K562 (cell line): Measurements from ENCODE around the gene SRPK3. TPM values are rescaled to one million over a fixed set of nuclear protein-coding genes. Genes with fewer than 3 reads are reported as not detected.

Experiments used
- BRD4 ChIP-seq: fragments of 200-600 bp; sonication (generic); IDR thresholded peaks from 2 replicates; pipeline ENCODE4 v1.6.1; 2017; ENCODE audit warnings: inconsistent platforms
- CBX2 ChIP-seq: fragments of 200-600 bp; sonication (generic); IDR thresholded peaks from one replicate; pipeline ENCODE4 v1.6.1; 2012; ENCODE audit warnings: mild to moderate bottlenecking, low read length, inconsistent platforms; ENCODE audit not compliant: insufficient read depth, poor library complexity, severe bottlenecking
- CREB1 ChIP-seq, 2 experiments: sonication (generic) in 1 of 2; formaldehyde crosslinking in 1 of 2; IDR thresholded peaks; 2 replicates each; pipeline versions ENCODE4 v1.6.1 to v1.8.0; 2012 to 2022; ENCODE audit warnings: inconsistent platforms in 1 of 2, mild to moderate bottlenecking in 1 of 2, missing genetic modification reagents in 1 of 2, moderate library complexity in 1 of 2
- DACH1 ChIP-seq: fragments of 450-650 bp; IDR thresholded peaks from 2 replicates; pipeline ENCODE4 v1.6.1; 2018; ENCODE audit not compliant: partially characterized antibody
- GATAD2B ChIP-seq: fragments of 450-650 bp; IDR thresholded peaks from 2 replicates; pipeline ENCODE4 v1.6.1; 2017; ENCODE audit warnings: mild to moderate bottlenecking, borderline replicate concordance
- HNRNPK ChIP-seq: fragments of 200-400 bp; formaldehyde crosslinking; IDR thresholded peaks from one replicate; pipeline ENCODE4 v1.6.1; 2018; ENCODE audit warnings: mild to moderate bottlenecking, low read depth, low read length; ENCODE audit not compliant: poor library complexity, severe bottlenecking
- HOMEZ ChIP-seq: fragments of 250-450 bp; sonication (Bioruptor Pico); IDR thresholded peaks from 2 replicates; pipeline ENCODE4 v1.4.0; 2020; ENCODE audit warnings: mild to moderate bottlenecking, moderate library complexity
- MLX ChIP-seq, 2 experiments: fragments of 450-650 bp in 1 of 2; sonication (generic) in 1 of 2; formaldehyde crosslinking; conservative IDR thresholded peaks; 2 replicates each; pipeline versions ENCODE4 v1.4.0 to v1.8.1; 2020 to 2022; ENCODE audit warnings: mild to moderate bottlenecking in 1 of 2, missing genetic modification reagents in 1 of 2
- NFIC ChIP-seq: fragments of 450-650 bp; IDR thresholded peaks from 2 replicates; pipeline ENCODE4 v1.6.1; 2017; ENCODE audit warnings: mild to moderate bottlenecking, inconsistent platforms
- NFRKB ChIP-seq: fragments of 450-650 bp; IDR thresholded peaks from 2 replicates; pipeline ENCODE4 v1.6.1; 2016; ENCODE audit warnings: low read depth
- NR0B1 ChIP-seq: fragments of 450-650 bp; IDR thresholded peaks from one replicate; pipeline ENCODE4 v1.6.1; 2018; ENCODE audit warnings: mild to moderate bottlenecking, moderate library complexity; ENCODE audit not compliant: partially characterized antibody
- ZNF174 ChIP-seq: fragments of 250-450 bp; sonication (Bioruptor Pico); IDR thresholded peaks from 2 replicates; pipeline ENCODE4 v1.4.0; 2020; ENCODE audit warnings: mild to moderate bottlenecking
- polyA plus RNA-seq, 8 experiments: library from polyadenylated mRNA; depleted of rRNA in 4 of 8; stranded (reverse) in 5 of 8; unstranded in 3 of 8; fragments of >200 nt; fragmentation: Nextera tagmentation in 2 of 8; fragmentation: Illumina TruSeq in 1 of 8; extraction: Ambion mirVana in 2 of 8; extraction: Trizol in 1 of 8; gene quantifications; 2 replicates each; pipeline versions ENCODE4 v1.2.1 to v1.2.3, GENCODE V29; 2011 to 2014; ENCODE audit warnings: inconsistent platforms in 1 of 8, missing spikeins in 1 of 8
- total RNA-seq, 7 experiments: library from RNA; depleted of rRNA in 6 of 7; stranded (reverse); fragments of >200 nt in 6 of 7; fragmentation: Illumina TruSeq in 2 of 7; extraction: Trizol in 2 of 7; gene quantifications; 2 replicates each; pipeline versions ENCODE4 v1.2.1 to v1.2.3, GENCODE V29; 2011 to 2021; ENCODE audit warnings: low replicate concordance in 1 of 7
- TF ChIP-seq, protein P1 (sequence below): fragments of 200-400 bp; formaldehyde crosslinking; IDR thresholded peaks from 2 replicates; pipeline ENCODE4 v1.6.1; 2017; ENCODE audit warnings: mild to moderate bottlenecking, low read depth, low read length, moderate library complexity
- TF ChIP-seq, protein P2 (sequence below): sonication (generic); formaldehyde crosslinking; IDR thresholded peaks from 2 replicates; pipeline ENCODE4 v1.8.0; 2022; ENCODE audit warnings: mild to moderate bottlenecking, missing genetic modification reagents
- TF ChIP-seq, protein P3 (sequence below): fragments of 450-650 bp; IDR thresholded peaks from 2 replicates; pipeline ENCODE4 v1.7.1; 2018; ENCODE audit warnings: mild to moderate bottlenecking, low read depth; ENCODE audit not compliant: partially characterized antibody

Gene SRPK3
- total and polyA plus RNA-seq, 9 of the 15 experiments (the other 6 are each of a cell fraction or from before 2014, with no cell fraction given): 0.01 to 0.09 (median 0.04) TPM; not detected in 2

DNA sequence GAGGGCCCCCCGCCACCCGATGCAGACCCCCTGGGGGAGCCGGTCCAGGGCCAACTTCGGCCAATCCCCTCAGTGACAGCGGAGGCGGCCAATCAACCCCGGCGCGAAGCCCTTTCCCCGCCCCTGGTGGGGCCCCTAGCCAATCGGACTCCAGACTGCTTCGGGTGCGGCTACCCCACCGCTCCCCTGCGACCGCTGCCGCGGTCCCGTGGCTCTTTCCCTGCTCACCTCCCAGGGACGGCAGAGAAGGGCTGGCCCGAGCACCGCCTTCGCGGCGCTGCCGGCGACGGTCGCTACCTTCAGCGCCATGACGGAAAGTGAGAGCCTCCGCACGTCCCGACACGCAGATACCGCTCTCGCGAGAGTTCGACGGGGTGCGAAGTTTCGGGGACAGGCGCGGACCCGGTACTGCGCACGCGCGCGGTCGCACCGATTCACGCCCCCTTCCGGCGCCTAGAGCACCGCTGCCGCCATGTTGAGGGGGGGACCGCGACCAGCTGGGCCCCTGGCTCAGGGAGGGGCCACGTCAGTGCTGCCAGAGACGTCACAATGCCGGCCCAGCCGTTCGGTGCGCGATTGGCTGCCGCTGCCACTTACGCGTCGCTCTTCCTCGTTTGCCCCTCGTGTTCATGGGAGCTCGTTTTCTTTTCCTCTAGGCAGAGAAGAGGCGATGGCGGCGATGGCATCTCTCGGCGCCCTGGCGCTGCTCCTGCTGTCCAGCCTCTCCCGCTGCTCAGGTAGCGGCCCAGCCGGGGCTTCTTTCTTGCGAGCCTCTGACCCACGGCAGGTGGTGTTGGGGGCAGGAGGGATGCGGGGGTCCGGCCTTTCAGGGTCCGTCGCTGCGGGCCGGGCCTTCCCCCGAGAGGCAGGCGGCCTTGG lies 13.4 kb downstream of the SRPK3 start, which contains the start of the genes IDH3G and SSR4 (continued):
- TF ChIP-seq, protein P1, sequence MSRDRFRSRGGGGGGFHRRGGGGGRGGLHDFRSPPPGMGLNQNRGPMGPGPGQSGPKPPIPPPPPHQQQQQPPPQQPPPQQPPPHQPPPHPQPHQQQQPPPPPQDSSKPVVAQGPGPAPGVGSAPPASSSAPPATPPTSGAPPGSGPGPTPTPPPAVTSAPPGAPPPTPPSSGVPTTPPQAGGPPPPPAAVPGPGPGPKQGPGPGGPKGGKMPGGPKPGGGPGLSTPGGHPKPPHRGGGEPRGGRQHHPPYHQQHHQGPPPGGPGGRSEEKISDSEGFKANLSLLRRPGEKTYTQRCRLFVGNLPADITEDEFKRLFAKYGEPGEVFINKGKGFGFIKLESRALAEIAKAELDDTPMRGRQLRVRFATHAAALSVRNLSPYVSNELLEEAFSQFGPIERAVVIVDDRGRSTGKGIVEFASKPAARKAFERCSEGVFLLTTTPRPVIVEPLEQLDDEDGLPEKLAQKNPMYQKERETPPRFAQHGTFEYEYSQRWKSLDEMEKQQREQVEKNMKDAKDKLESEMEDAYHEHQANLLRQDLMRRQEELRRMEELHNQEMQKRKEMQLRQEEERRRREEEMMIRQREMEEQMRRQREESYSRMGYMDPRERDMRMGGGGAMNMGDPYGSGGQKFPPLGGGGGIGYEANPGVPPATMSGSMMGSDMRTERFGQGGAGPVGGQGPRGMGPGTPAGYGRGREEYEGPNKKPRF: no peak
- TF ChIP-seq HOMEZ (CRISPR knock-in tag): 0 out of 2 replicates have a peak, but pooled peaks have one; percentile 60
- TF ChIP-seq, protein P2, sequence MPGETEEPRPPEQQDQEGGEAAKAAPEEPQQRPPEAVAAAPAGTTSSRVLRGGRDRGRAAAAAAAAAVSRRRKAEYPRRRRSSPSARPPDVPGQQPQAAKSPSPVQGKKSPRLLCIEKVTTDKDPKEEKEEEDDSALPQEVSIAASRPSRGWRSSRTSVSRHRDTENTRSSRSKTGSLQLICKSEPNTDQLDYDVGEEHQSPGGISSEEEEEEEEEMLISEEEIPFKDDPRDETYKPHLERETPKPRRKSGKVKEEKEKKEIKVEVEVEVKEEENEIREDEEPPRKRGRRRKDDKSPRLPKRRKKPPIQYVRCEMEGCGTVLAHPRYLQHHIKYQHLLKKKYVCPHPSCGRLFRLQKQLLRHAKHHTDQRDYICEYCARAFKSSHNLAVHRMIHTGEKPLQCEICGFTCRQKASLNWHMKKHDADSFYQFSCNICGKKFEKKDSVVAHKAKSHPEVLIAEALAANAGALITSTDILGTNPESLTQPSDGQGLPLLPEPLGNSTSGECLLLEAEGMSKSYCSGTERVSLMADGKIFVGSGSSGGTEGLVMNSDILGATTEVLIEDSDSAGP (CRISPR knock-in tag): no peak
- TF ChIP-seq NR0B1: no peak
- TF ChIP-seq BRD4: peak; percentile 53; the same call in 1 of the 2 replicates
- TF ChIP-seq NFRKB: 0 out of 2 replicates have a peak, but pooled peaks have one; percentile 37
- TF ChIP-seq MLX (CRISPR knock-in tag; conservative IDR thresholded peaks at IDR 0.05): no peak
- TF ChIP-seq, protein P3, sequence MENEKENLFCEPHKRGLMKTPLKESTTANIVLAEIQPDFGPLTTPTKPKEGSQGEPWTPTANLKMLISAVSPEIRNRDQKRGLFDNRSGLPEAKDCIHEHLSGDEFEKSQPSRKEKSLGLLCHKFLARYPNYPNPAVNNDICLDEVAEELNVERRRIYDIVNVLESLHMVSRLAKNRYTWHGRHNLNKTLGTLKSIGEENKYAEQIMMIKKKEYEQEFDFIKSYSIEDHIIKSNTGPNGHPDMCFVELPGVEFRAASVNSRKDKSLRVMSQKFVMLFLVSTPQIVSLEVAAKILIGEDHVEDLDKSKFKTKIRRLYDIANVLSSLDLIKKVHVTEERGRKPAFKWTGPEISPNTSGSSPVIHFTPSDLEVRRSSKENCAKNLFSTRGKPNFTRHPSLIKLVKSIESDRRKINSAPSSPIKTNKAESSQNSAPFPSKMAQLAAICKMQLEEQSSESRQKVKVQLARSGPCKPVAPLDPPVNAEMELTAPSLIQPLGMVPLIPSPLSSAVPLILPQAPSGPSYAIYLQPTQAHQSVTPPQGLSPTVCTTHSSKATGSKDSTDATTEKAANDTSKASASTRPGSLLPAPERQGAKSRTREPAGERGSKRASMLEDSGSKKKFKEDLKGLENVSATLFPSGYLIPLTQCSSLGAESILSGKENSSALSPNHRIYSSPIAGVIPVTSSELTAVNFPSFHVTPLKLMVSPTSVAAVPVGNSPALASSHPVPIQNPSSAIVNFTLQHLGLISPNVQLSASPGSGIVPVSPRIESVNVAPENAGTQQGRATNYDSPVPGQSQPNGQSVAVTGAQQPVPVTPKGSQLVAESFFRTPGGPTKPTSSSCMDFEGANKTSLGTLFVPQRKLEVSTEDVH: no peak
- TF ChIP-seq CREB1 (IDR thresholded peaks at IDR 0.05): peak; percentile 92
- peak; percentile 95 for TF ChIP-seq CREB1 (CRISPR knock-in tag; IDR thresholded peaks at IDR 0.05)
- TF ChIP-seq ZNF174 (CRISPR knock-in tag): no peak
- TF ChIP-seq CBX2: no peak
- 0 out of 2 replicates have a peak, but pooled peaks have one; percentile 32 for TF ChIP-seq NFIC
- peak; percentile 70 for TF ChIP-seq HNRNPK
- no peak for TF ChIP-seq GATAD2B
- peak; percentile 98 for TF ChIP-seq DACH1
